ENCODE results near the gene MYH3. TPM values are rescaled to one million over a fixed set of nuclear protein-coding genes. Genes with fewer than 3 reads are reported as not detected.

The MYH3 gene
- total RNA-seq, 2 donors from 2014 or later = 1.7 to 2.0 TPM

DNA sequence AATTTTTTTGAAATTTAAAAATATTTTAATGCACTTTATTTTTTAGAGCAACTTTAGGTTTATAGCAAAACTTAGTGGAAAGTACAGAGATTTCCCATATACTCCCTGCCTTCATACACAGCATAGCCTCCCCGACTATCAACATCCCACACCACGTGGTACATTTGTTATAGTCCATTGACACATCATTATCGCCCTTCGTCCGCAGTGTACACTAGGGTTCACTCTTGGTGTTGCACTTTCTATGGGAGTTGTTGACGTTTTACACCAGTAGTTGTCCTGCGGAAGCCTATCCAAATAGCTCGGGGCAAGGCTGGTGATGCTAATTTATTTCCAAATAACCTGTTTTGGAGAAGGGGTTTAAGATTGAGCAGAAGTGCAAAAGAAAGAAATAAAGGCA, 52.6 kb downstream of the MYH3 start:
- DNase-seq = no peak
- H3K4me1 Mint-ChIP-seq = no peaks in the 10 kb centered on the region
- Histone ChIP-seq H3K27ac (ENCODE audit: low read depth, low read length) (no peak overlapping the region), H3K9ac (ENCODE audit: extremely low read depth, low read length, poor library complexity, severe bottlenecking) (no peak overlapping the region), H3K36me3 (ENCODE audit: control insufficient read depth, insufficient read depth, low read length) (no peaks in the 10 kb centered on the region), H3K4me1 (ENCODE audit: control insufficient read depth, insufficient read depth, low read length) (no peaks in the 10 kb centered on the region), H3K27me3 (ENCODE audit: control insufficient read depth, insufficient read depth, low read length, poor library complexity, severe bottlenecking) (no peaks in the 10 kb centered on the region), H3K9me3 (ENCODE audit: control insufficient read depth, low read length) (no peaks in the 10 kb centered on the region), H3K4me3 (ENCODE audit: low read length) (no peak overlapping the region)
- H3K36me3 Mint-ChIP-seq (ENCODE audit: low read depth) = no peaks in the 10 kb centered on the region
- TF ChIP-seq, protein P1, sequence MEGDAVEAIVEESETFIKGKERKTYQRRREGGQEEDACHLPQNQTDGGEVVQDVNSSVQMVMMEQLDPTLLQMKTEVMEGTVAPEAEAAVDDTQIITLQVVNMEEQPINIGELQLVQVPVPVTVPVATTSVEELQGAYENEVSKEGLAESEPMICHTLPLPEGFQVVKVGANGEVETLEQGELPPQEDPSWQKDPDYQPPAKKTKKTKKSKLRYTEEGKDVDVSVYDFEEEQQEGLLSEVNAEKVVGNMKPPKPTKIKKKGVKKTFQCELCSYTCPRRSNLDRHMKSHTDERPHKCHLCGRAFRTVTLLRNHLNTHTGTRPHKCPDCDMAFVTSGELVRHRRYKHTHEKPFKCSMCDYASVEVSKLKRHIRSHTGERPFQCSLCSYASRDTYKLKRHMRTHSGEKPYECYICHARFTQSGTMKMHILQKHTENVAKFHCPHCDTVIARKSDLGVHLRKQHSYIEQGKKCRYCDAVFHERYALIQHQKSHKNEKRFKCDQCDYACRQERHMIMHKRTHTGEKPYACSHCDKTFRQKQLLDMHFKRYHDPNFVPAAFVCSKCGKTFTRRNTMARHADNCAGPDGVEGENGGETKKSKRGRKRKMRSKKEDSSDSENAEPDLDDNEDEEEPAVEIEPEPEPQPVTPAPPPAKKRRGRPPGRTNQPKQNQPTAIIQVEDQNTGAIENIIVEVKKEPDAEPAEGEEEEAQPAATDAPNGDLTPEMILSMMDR (conservative IDR thresholded peaks at IDR 0.05) = no peak
- H3K4me3 Mint-ChIP-seq = no peak overlapping the region
- H3K27me3 Mint-ChIP-seq (ENCODE audit: insufficient read depth) = no peaks in the 10 kb centered on the region
- no peaks in the 10 kb centered on the region for H3K9me3 Mint-ChIP-seq
- 95 to 96% methylated on average over 7 to 8 of the region's 8 CpGs for WGBS, 2 experiments (ENCODE audit: insufficient coverage in 1 of 2, insufficient read length in 1 of 2)
- no peak overlapping the region for H3K27ac Mint-ChIP-seq

DNA sequence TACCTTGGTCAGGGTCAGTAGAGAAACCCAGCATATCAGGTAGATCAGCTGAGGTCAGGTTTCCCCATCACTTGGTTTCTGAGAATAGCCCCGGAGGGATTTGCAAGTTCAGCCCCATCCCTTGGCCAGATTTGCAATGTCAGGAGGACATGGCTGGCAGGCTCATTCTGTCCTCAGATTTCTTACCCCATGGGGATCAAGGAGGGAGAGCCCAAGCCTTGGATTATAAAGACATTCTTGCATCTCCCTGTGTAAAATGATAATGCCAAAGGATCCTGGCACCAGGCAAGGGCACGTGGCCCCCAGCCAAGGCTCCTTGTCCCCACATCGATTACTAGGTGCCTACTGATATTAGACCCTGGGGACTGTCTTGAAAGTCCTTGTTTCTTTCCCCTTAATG, 53.2 kb downstream of the MYH3 start:
- Mint-ChIP-seq H3K27ac (no peak overlapping the region), H3K36me3 (ENCODE audit: low read depth) (no peaks in the 10 kb centered on the region), H3K4me3 (no peak overlapping the region), H3K27me3 (ENCODE audit: insufficient read depth) (no peaks in the 10 kb centered on the region), H3K4me1 (no peaks in the 10 kb centered on the region), H3K9me3 (no peaks in the 10 kb centered on the region)
- H3K4me3 ChIP-seq (ENCODE audit: low read length) = no peak overlapping the region
- WGBS, 2 experiments (ENCODE audit: insufficient coverage in 1 of 2, insufficient read length in 1 of 2) = 94 to 100% methylated on average over 1 to 3 of the region's 3 CpGs
- H3K9me3 ChIP-seq (ENCODE audit: control insufficient read depth, low read length) = no peaks in the 10 kb centered on the region
- H3K27me3 ChIP-seq (ENCODE audit: control insufficient read depth, insufficient read depth, low read length, poor library complexity, severe bottlenecking) = no peaks in the 10 kb centered on the region
- TF ChIP-seq, protein P1 (conservative IDR thresholded peaks at IDR 0.05) = no peak
- no peaks in the 10 kb centered on the region for H3K4me1 ChIP-seq (ENCODE audit: control insufficient read depth, insufficient read depth, low read length)
- no peaks in the 10 kb centered on the region for H3K36me3 ChIP-seq (ENCODE audit: control insufficient read depth, insufficient read depth, low read length)
- no peak overlapping the region for H3K9ac ChIP-seq (ENCODE audit: extremely low read depth, low read length, poor library complexity, severe bottlenecking)
- no peak overlapping the region for H3K27ac ChIP-seq (ENCODE audit: low read depth, low read length)
- no peak for DNase-seq

DNA sequence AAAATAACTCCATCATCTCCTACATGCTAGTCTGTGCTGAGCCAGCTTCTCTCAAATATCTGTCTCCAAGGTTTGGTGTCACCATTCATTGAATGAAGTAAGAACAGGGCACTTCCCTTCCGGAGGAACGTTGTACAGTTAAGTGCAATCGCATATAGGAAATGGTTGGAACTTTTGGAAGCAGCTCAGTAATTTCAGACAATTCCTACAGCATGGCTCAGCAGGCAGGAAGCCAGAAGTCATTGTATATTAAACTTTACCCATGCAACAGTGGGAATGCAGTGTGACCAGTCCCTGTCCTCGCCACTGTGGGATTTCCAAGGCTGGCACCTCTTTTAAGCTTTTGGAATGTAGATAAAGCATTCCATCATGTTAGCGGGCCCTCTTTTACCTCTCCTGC, 56.5 kb downstream of the MYH3 start:
- no peaks in the 10 kb centered on the region for H3K9me3 Mint-ChIP-seq
- TF ChIP-seq, protein P1 (conservative IDR thresholded peaks at IDR 0.05) = no peak
- H3K27ac ChIP-seq (ENCODE audit: low read depth, low read length) = no peak overlapping the region
- H3K9ac ChIP-seq (ENCODE audit: extremely low read depth, low read length, poor library complexity, severe bottlenecking) = no peak overlapping the region
- H3K4me1 ChIP-seq (ENCODE audit: control insufficient read depth, insufficient read depth, low read length) = no peaks in the 10 kb centered on the region
- no peak overlapping the region for H3K4me3 ChIP-seq (ENCODE audit: low read length)
- no peaks in the 10 kb centered on the region for H3K9me3 ChIP-seq (ENCODE audit: control insufficient read depth, low read length)
- H3K36me3 ChIP-seq (ENCODE audit: control insufficient read depth, insufficient read depth, low read length) = no peaks in the 10 kb centered on the region
- no peak for DNase-seq
- 82 to 91% methylated on average over 5 of the region's 5 CpGs for WGBS, 2 experiments (ENCODE audit: insufficient coverage in 1 of 2, insufficient read length in 1 of 2)
- no peak overlapping the region for H3K27ac Mint-ChIP-seq
- H3K4me3 Mint-ChIP-seq = no peak overlapping the region
- H3K27me3 Mint-ChIP-seq (ENCODE audit: insufficient read depth) = no peaks in the 10 kb centered on the region
- H3K4me1 Mint-ChIP-seq = no peaks in the 10 kb centered on the region
- H3K27me3 ChIP-seq (ENCODE audit: control insufficient read depth, insufficient read depth, low read length, poor library complexity, severe bottlenecking) = no peaks in the 10 kb centered on the region
- no peaks in the 10 kb centered on the region for H3K36me3 Mint-ChIP-seq (ENCODE audit: low read depth)
